Mesendoderm (in vitro differentiated cells): ENCODE data around the gene KCND3.

Experiments
- DNase-seq: peaks from one replicate; pipeline ENCODE4 v3.0.0; 2013
- H2AK5ac ChIP-seq: 2 replicates; pipeline ENCODE4 v1.6.1; 2013; ENCODE audit warnings: low read length, inconsistent platforms
- H2BK120ac ChIP-seq: 2 replicates; pipeline ENCODE4 v1.6.1; 2013; ENCODE audit warnings: low read depth, mild to moderate bottlenecking, low read length, moderate library complexity, mixed read lengths
- H2BK15ac ChIP-seq: replicated peaks from 2 replicates; pipeline ENCODE4 v1.6.1; 2013; ENCODE audit warnings: low read depth, mild to moderate bottlenecking, moderate library complexity
- H2BK5ac ChIP-seq: 2 replicates; pipeline ENCODE4 v1.6.1; 2013; ENCODE audit warnings: low read length, inconsistent platforms
- H3K18ac ChIP-seq: 2 replicates; pipeline ENCODE4 v1.6.1; 2013; ENCODE audit warnings: mild to moderate bottlenecking, low read length, mixed read lengths
- H3K23ac ChIP-seq: one replicate; pipeline ENCODE4 v1.6.1; 2013; ENCODE audit warnings: low read length
- H3K27ac ChIP-seq: 2 replicates; pipeline ENCODE4 v1.5.1; 2013; ENCODE audit warnings: low read depth, mild to moderate bottlenecking, inconsistent platforms, low read length, moderate library complexity
- H3K27me3 ChIP-seq: 2 replicates; pipeline ENCODE4 v1.6.1; 2013; ENCODE audit warnings: low read length, control low read depth, mild to moderate bottlenecking, inconsistent platforms; ENCODE audit not compliant: insufficient read depth, poor library complexity
- H3K36me3 ChIP-seq: 2 replicates; pipeline ENCODE4 v1.6.1; 2013; ENCODE audit warnings: low read length, inconsistent platforms; ENCODE audit not compliant: control insufficient read depth, insufficient read depth
- H3K4ac ChIP-seq: one replicate; pipeline ENCODE4 v1.6.1; 2013; ENCODE audit warnings: low read depth, mild to moderate bottlenecking, low read length, moderate library complexity
- H3K4me1 ChIP-seq: 2 replicates; pipeline ENCODE4 v1.6.1; 2013; ENCODE audit warnings: low read depth, low read length, inconsistent platforms; ENCODE audit not compliant: control insufficient read depth
- H3K4me2 ChIP-seq: 2 replicates; pipeline ENCODE4 v1.6.1; 2013; ENCODE audit warnings: low read length
- H3K4me3 ChIP-seq: 2 replicates; pipeline ENCODE4 v1.5.1; 2013; ENCODE audit warnings: mild to moderate bottlenecking, low read length
- H3K56ac ChIP-seq: one replicate; pipeline ENCODE4 v1.6.1; 2013; ENCODE audit warnings: low read length
- H3K79me1 ChIP-seq: 2 replicates; pipeline ENCODE4 v1.6.1; 2013; ENCODE audit warnings: low read length, inconsistent platforms
- H3K79me2 ChIP-seq: 2 replicates; pipeline ENCODE4 v1.6.1; 2013; ENCODE audit warnings: mild to moderate bottlenecking, low read length; ENCODE audit not compliant: control insufficient read depth, insufficient read depth
- H3K9ac ChIP-seq: 2 replicates; pipeline ENCODE4 v1.6.1; 2013; ENCODE audit warnings: low read length, inconsistent platforms
- H4K5ac ChIP-seq: one replicate; pipeline ENCODE4 v1.6.1; 2013; ENCODE audit warnings: low read length
- H4K8ac ChIP-seq: one replicate; pipeline ENCODE4 v1.6.1; 2013; ENCODE audit warnings: low read depth, mild to moderate bottlenecking, control low read depth, low read length, moderate library complexity
- WGBS: extraction: QIAGEN DNeasy Blood & Tissue Kit; methylation state at CpG from one replicate; pipeline ENCODE4 v1.1.7; 2013; ENCODE audit warnings: low lambda C conversion rate, missing lambda C conversion rate; ENCODE audit not compliant: insufficient coverage; ENCODE audit errors: extremely low coverage; 5-methylcytosine and 5-hydroxymethylcytosine counted together

KCND3 gene

DNA sequence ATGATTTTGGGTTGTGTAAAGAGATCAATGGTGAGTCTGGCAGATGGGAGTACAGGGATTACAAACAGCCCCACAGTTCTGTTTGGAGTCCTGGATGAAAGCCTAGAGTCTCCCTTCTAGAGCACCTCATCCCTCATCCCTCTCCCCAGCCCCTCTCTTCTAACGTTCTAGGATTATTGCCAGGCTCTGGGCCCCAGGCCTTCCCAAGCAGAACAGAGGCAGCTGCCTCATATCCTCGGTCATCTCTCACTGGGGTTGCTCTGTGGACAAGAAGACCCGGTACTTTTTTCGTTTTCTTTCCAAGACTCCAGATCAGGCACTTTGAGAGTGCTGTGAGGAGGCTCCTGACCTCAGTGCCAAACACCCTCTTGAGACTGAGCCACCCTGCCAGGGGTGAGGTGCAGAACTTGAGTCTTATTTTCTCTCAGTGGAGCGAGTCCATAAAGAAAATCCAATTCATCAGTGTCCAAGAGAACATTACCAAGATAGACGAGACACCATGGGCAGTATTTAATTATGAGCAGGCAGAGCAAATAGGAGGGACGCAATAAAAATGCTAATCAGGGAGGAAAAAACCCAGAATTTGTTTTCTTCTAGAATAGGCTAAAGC, 17.1 kb upstream of the KCND3 start:
- Histone ChIP-seq H3K4me2 (no peak overlapping the region), H3K27me3 (no peaks in the 10 kb centered on the region), H3K79me2 (no peaks in the 10 kb centered on the region), H3K4me1 (peaks cover 2% of the 10 kb centered on the region), H3K4me3 (no peak overlapping the region), H4K8ac (no peak overlapping the region), H3K79me1 (no peaks in the 10 kb centered on the region), H2BK120ac (no peak overlapping the region), H2AK5ac (no peak overlapping the region), H3K56ac (no peak overlapping the region), H3K27ac (no peak overlapping the region), H2BK15ac (no peak overlapping the region), H3K9ac (no peak overlapping the region), H3K23ac (no peak overlapping the region), H3K4ac (no peak overlapping the region), H2BK5ac (no peak overlapping the region), H3K18ac (no peak overlapping the region), H3K36me3 (no peaks in the 10 kb centered on the region), H4K5ac (no peak overlapping the region)
- no CpG with 5 or more reads among the region's 7 CpGs for WGBS
- DNase-seq: no peak

- H3K79me1 ChIP-seq: no peaks in the 10 kb centered on the region
- no peak overlapping the region for H3K56ac ChIP-seq
- H3K4ac ChIP-seq: no peak overlapping the region
- no peak for DNase-seq
- no peak overlapping the region for H2BK15ac ChIP-seq
- no peak overlapping the region for H4K8ac ChIP-seq
- H2BK120ac ChIP-seq: no peak overlapping the region
- H4K5ac ChIP-seq: no peak overlapping the region
- no peak overlapping the region for H2AK5ac ChIP-seq
- H3K27me3 ChIP-seq: no peaks in the 10 kb centered on the region
- no peak overlapping the region for H2BK5ac ChIP-seq
- no peak overlapping the region for H3K27ac ChIP-seq
- no peak overlapping the region for H3K4me2 ChIP-seq
- no peak overlapping the region for H3K18ac ChIP-seq
- H3K4me3 ChIP-seq: no peak overlapping the region
- peaks cover 2% of the 10 kb centered on the region for H3K4me1 ChIP-seq
- H3K36me3 ChIP-seq: no peaks in the 10 kb centered on the region
- H3K9ac ChIP-seq: no peak overlapping the region
- H3K79me2 ChIP-seq: no peaks in the 10 kb centered on the region
- no peak overlapping the region for H3K23ac ChIP-seq
- WGBS: no CpG with 5 or more reads among the region's 2 CpGs
These were observed 14.6 kb upstream of the KCND3 start for GRCh38 chr1:112004076-112004475.

DNA sequence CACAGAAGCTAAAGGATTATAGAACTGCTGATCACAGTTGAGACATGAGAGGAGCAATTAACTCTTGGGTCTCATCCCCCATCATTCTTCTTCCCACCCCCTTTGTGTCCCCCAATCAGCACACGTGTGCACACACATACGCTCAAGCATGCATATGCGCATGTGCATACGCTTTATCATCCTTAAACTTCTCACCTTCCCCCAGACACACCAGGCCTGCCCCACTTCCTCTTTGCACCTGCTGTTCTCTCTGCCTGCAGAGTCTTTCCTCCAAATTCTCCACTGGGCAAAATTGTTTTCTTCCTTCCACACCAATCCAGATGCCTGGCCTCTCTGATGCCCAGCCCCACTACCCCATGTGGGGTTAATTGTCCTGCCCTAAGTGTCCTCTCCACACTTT, 13.0 kb upstream of the KCND3 start:
- no peaks in the 10 kb centered on the region for H3K79me2 ChIP-seq
- no peaks in the 10 kb centered on the region for H3K36me3 ChIP-seq
- no peak overlapping the region for H3K18ac ChIP-seq
- no peak overlapping the region for H4K5ac ChIP-seq
- H3K4me3 ChIP-seq: no peak overlapping the region
- no peak overlapping the region for H3K23ac ChIP-seq
- H3K79me1 ChIP-seq: no peaks in the 10 kb centered on the region
- H3K56ac ChIP-seq: no peak overlapping the region
- no peak for DNase-seq
- H4K8ac ChIP-seq: no peak overlapping the region
- H3K4me2 ChIP-seq: no peak overlapping the region
- H3K4ac ChIP-seq: no peak overlapping the region
- no peak overlapping the region for H2BK15ac ChIP-seq
- no peak overlapping the region for H3K9ac ChIP-seq
- no peak overlapping the region for H3K27ac ChIP-seq
- H2BK5ac ChIP-seq: no peak overlapping the region
- no peak overlapping the region for H2AK5ac ChIP-seq
- H3K27me3 ChIP-seq: no peaks in the 10 kb centered on the region
- H3K4me1 ChIP-seq: peaks cover 2% of the 10 kb centered on the region
- no CpG with 5 or more reads among the region's 4 CpGs for WGBS
- no peak overlapping the region for H2BK120ac ChIP-seq

DNA sequence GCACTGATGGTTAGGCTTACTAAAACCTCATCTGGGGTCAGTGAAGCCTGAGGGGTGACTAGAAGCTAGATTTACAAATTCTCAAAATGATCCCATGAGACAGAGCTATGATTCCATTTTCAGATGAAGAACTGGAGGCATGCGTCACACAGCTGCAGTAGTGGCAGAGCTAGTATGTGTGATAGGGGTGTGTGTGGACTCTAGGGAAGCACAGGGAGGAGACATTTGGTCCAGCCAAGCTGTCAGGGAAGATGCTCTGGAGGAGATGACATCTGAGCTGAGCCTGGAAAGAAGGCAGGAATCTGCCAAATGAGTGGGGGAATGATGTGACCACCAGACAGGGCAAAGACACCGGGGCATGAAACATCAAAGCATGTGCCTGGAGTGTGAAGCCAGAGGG, 12.0 kb upstream of the KCND3 start:
- no peaks in the 10 kb centered on the region for H3K79me2 ChIP-seq
- no peak overlapping the region for H4K5ac ChIP-seq
- H3K4ac ChIP-seq: no peak overlapping the region
- WGBS: no CpG with 5 or more reads among the region's 2 CpGs
- no peak overlapping the region for H3K27ac ChIP-seq
- H2AK5ac ChIP-seq: no peak overlapping the region
- no peaks in the 10 kb centered on the region for H3K36me3 ChIP-seq
- no peak overlapping the region for H3K18ac ChIP-seq
- H3K4me2 ChIP-seq: no peak overlapping the region
- H3K56ac ChIP-seq: no peak overlapping the region
- no peak overlapping the region for H3K23ac ChIP-seq
- no peak overlapping the region for H3K9ac ChIP-seq
- H3K4me1 ChIP-seq: peaks cover 2% of the 10 kb centered on the region
- no peak overlapping the region for H2BK5ac ChIP-seq
- no peak overlapping the region for H4K8ac ChIP-seq
- H3K27me3 ChIP-seq: no peaks in the 10 kb centered on the region
- no peak for DNase-seq
- no peak overlapping the region for H2BK15ac ChIP-seq
- no peak overlapping the region for H2BK120ac ChIP-seq
- H3K79me1 ChIP-seq: no peaks in the 10 kb centered on the region
- H3K4me3 ChIP-seq: no peak overlapping the region

DNA sequence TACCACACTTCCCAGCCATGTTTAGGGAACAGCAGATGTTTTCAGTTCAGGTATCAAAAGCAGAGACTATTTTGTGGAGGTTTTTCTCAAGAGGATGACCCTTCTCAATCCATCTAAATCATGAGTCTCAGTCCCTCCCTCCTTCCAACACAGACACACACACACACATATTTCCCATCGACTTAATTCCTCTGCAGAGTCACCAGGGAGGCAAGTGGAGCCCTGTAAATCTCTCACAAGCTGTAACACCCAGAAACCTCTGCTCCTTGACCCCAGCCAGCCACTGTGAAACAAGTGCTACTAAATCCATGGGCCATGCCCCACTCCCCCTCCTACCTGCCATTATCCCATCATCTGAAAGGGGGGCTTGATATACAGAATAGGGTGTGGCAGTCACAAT, 10.6 kb upstream of the KCND3 start:
- no peak for DNase-seq
- Histone ChIP-seq H2BK15ac (no peak overlapping the region), H2AK5ac (no peak overlapping the region), H3K23ac (no peak overlapping the region), H3K36me3 (no peaks in the 10 kb centered on the region), H3K4me3 (no peak overlapping the region), H3K4ac (no peak overlapping the region), H2BK5ac (no peak overlapping the region), H4K8ac (no peak overlapping the region), H3K79me2 (no peaks in the 10 kb centered on the region), H2BK120ac (no peak overlapping the region), H3K27ac (no peak overlapping the region), H3K79me1 (no peaks in the 10 kb centered on the region), H3K18ac (no peak overlapping the region), H3K56ac (no peak overlapping the region), H3K27me3 (no peaks in the 10 kb centered on the region), H3K4me2 (no peak overlapping the region), H3K9ac (no peak overlapping the region), H4K5ac (no peak overlapping the region), H3K4me1 (peaks cover under 1% of the 10 kb centered on the region)
- no CpG with 5 or more reads among the region's 1 CpG for WGBS

DNA sequence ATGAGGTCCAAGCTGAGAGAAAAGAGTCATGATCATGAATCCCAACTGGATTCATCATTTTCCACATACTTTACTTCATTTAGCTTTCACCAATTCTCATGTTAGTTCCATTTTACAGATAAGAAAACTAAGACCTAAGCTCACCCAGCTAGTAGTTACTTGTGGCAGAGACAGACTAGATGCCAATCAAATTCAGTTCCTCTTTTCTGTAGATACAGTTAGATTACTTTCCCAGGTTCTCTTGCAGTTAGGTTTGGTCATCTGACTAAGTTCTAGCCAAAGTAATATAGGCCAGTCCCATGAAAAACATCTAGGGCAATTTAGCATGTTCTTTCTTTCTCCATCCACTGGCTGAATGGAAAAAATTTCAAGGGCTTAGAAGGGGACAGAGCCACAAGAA, 8.9 kb upstream of the KCND3 start:
- Histone ChIP-seq H3K18ac (no peak overlapping the region), H3K56ac (no peak overlapping the region), H3K4ac (no peak overlapping the region), H3K4me3 (no peak overlapping the region), H3K4me2 (no peak overlapping the region), H3K9ac (no peak overlapping the region), H2BK15ac (no peak overlapping the region), H3K79me1 (no peaks in the 10 kb centered on the region), H3K79me2 (no peaks in the 10 kb centered on the region), H3K4me1 (no peaks in the 10 kb centered on the region), H2AK5ac (no peak overlapping the region), H3K23ac (no peak overlapping the region), H4K5ac (no peak overlapping the region), H3K36me3 (no peaks in the 10 kb centered on the region), H3K27me3 (no peaks in the 10 kb centered on the region), H2BK5ac (no peak overlapping the region), H2BK120ac (no peak overlapping the region), H4K8ac (no peak overlapping the region), H3K27ac (no peak overlapping the region)
- no peak for DNase-seq
